ENCODE results near the gene ADGRG2.

GRCh38 chrX:19057856-19058255 is 64.4 kb downstream of the ADGRG2 start:
- TF ChIP-seq PREB (CRISPR knock-in tag; IDR thresholded peaks at IDR 0.05; ENCODE audit: borderline replicate concordance) (no peak), CTCF (IDR thresholded peaks at IDR 0.05) (no peak), TEAD1 (CRISPR knock-in tag; IDR thresholded peaks at IDR 0.05) (no peak), NFE2L1 (CRISPR knock-in tag; IDR thresholded peaks at IDR 0.05) (no peak), TCF7 (CRISPR knock-in tag; IDR thresholded peaks at IDR 0.05; ENCODE audit: low read depth) (no peak), ZNF532 (CRISPR knock-in tag; IDR thresholded peaks at IDR 0.05; ENCODE audit: borderline replicate concordance) (no peak), JAZF1 (CRISPR knock-in tag; IDR thresholded peaks at IDR 0.05) (no peak), USF1 (CRISPR knock-in tag; IDR thresholded peaks at IDR 0.05) (no peak), NR2C2 (CRISPR knock-in tag; IDR thresholded peaks at IDR 0.05) (no peak), ATF1 (CRISPR knock-in tag; IDR thresholded peaks at IDR 0.05) (no peak), ATF2 (CRISPR knock-in tag; IDR thresholded peaks at IDR 0.05; ENCODE audit: borderline replicate concordance, low read depth) (no peak), MAX (CRISPR knock-in tag; IDR thresholded peaks at IDR 0.05) (no peak)

Data from WTC11 (cell line).